ENCODE results near the gene STX5.
"Not testable (repeated sequence)": the region's sequence is repeated elsewhere in the genome, so short reads cannot be mapped to it uniquely, and the experiment has no call there.

STX5 gene

DNA sequence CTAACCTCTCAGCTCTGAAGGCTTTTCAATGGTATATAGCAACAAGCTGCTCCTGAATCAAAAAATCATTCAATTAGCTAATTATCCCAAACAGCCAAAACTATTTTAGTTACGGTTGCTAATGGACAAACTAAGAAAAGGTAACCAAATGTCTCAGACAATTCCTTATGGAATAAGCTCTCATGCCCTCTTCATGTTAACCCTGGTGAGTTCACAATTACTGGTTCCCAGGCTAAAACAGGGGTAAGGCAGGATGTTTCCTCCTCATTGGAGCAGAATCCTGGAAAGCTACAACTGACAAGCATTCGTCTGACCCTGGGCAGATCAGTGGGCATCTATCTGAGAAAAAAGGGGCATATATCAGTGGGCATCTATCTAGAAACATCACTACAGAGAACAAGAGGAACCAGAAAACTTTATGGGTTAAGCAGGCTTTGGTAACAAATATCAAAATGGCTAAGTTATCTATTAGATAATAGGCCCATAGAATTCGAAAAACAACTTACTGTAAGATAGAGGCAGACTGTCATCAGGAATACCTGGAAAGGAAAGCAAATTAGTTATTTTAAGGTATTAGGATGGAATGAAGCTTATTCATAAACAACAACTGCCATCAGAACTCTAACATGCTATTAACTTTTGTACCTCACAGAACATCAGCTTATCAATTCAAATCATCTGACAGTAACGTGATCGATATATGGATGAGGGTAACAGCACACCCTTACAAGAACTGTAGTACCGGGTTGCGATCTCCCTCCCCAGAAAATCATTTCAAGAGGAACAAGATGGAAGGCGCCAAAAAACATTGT is 22.4 kb upstream of the STX5 start:
- no peak for DNase-seq (ENCODE audit: low read depth in 2 of 2)

DNA sequence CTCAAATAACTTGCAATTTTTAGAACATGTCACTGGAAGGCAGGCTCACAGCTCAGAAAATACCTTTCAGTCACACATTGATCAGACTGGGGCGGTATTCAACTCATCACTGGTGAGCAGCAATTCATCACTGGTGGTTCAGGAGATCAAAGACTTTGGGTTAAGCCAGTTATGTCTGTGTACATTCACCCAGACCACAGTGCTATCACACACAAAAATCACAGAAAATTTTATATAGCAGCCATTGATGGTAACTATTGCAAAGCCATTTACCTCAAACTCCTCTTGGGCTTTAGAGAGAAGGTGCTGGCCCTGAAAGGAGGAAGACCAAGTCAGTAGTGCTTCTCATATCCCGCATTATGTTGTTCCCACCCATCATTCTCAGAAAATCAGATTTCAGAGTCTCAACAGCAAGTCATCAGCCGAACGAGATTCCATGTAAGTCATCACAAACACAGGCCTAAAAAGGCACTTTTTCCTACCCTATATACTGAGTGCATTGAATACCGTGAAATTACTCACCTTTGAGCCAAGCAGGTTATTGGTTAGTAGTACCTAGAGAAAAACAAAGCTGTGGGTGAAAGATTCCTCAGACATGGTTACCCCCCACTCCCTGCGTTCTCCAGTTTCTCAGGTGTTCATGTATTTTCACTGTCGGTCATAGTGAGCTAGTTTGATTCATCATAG is 21.6 kb upstream of the STX5 start:
- no peak for DNase-seq (ENCODE audit: low read depth in 2 of 2)

DNA sequence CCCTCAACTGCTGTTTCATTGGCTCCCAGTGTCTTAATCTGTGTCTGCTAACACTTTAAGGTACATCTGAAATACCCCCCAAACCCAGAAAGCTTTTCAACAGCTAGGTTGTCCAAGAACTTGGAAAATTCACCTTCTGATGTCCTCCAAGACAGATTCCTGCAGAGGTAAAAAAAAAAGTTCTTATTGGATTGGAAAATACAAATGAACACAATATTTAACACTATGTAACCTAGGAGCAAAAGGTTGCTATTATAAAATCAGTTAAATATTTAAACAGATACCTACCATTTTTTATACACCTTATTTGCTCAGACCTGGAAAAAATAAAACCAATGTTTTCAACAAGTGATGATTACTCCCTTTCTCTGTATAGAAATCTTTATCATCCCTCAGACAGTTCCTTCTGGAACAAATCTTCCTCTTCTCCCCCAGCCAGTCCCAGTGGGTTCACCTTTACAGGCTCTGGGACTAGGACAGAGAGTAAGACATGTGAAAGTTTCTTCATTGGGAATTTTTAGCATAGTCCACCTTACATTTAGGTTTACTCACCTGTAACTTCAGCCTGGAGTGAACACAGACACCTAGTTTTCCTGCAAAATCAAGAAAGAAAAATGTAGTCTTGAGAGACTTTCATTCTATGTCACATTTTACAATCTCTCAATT is 20.8 kb upstream of the STX5 start:
- no peak for DNase-seq (ENCODE audit: low read depth in 2 of 2)

DNA sequence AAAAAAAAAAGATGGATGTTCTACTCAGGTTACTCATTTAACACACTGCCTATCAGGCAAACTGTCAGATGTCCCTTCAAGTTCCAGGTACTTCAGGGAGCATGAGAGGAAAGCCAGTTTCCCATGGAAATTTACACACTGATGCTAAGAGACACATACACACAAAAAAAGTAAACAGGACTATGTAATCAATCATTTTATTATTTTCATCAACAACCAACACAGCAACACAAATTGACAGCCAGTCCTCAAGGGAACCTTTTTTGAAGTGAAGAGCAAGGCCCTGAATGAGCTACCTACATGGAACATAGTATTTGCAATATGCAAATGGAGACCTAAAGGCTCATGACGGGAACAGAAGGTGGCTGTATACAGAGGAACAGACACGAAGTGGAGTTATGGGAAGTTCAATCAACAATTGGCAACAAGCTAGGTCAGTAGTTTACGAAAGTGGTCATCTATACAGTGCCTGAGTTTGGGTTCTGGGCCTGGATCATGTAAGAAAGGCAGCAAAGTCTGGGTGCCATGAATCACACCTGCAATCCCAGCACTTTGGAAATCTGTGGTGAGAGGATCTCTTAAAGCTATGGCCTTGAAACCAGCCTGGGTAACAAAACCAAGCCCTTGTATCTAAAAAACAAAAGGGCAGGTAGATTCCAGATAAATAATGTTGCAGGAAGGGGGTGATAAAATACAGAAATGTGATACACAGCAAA is 20.1 kb upstream of the STX5 start:
- DNase-seq (ENCODE audit: low read depth in 2 of 2): no peak

DNA sequence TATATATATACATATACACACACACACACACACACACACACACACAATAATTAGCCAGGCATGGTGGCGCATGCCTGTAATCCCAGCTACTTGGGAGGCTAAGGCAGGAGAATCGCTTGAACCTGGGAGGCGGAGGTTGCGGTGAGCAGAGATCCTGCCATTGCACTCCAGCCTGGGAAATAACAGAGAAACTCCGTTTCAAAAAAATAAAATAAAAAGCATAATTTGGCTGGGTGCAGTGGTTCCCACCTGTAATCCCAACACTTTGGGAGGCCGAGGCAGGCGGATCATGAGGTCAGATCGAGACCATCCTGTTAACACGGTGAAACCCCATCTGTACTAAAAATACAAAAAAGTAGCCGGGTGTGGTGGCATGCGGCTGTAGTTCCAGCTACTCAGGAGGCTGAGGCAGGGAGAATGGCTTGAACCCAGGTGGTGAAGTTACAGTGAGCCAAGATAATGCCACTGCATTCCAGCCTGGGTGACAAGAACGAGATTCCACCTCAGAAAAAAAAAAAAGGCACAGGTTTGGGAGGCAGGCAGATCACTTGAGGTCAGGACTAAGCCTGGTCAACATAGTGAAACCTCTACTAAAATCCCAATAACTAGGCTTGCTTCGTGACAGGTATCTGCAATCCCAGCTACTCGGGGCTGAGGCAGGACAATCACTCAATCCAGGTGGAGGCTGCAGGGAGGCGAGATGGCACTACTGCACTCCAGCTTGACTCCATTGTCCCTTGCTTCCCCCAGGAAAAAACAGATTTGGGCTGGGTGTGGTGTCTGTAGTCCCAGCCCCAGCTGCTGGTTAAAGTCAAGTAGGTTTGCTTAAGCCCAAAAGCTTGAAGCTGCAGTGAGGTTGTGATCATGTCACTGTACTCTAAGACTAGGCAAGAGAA is 19.3 kb upstream of the STX5 start:
- DNase-seq (ENCODE audit: low read depth in 2 of 2): peak in 1 of 2 donors; percentile 43

DNA sequence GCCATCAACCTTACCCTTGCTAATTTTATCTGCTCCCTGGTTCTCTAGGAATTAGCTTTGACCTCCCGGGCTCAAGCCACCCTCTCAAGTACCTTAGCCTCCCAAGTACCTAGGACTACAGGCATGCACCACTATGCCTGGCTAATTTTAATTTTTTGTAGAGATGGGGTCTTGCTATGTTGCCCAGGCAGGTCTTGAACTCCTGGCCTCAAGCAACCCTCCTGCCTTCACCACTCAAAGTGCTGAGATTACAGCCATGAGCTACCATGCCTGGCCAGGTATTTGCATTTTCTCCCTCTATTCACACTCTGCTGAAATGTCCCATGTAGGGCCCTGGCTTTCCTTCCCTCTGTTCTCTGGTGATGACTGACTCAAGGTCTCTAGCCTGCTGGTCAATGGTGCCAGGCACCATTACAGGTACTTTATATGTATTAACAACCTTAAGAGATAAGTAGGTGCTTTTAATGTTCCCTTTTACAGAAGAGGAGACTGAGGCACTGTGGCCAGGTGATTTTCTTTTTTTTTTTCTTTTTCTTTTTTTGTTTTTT is 16.0 kb upstream of the STX5 start:
- DNase-seq (ENCODE audit: low read depth in 2 of 2): no peak

DNA sequence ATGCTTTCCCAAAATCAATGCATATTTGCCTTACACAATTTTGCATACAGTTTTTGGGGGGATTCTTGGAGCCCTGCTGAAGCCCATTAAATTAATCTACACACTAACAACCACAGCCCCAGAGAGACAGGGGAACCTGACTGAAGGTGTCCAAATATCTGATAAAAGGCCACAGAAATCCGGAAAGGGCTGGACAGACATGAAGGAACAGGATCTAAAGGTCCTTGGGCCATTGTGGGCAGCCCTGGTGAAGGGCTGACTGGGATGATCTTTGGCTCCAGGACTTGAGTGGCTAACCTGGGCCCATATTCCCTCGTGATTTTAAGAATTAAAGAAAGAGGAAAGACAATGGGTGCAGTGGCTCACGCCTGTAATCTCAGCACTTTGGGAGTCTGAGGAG is 14.3 kb upstream of the STX5 start:
- no peak for DNase-seq (ENCODE audit: low read depth in 2 of 2)

DNA sequence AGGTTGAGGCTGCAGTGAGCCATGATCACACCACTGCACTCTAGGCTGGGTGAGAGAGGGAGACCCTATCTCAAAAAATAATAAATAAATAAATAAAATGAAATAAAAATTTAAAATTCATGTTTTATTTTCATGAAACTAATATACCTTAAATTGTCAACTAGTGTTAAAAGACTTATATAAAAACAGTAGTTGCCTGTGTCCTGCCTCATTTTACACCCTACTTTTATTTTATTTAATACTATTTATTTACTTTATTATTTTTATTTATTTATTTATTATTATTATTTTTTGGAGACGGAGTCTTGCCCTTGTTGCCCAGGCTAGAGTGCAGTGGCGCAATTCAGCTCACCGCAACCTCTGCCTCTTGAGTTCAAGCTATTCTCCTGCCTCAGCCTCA is 12.3 kb upstream of the STX5 start:
- DNase-seq (ENCODE audit: low read depth in 2 of 2): no peak

DNA sequence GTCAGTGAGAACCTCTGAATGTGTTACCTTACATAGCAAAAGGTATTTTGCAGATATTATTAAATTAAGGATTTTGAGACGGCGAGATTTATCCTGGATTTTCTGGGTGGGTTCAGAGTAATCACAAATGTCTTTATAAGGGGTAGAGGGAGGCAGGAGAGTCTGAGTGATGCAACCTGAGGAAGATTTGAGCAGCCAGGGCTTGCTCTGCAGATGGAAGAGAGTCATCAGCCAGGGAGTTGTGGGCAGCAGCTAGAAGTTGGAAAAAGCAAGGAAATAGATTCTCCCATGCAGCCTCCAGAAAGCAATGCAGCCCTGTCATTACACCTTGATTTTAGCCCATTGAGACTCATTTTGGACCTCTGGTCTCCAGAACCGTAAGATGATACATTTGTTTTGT is 11.6 kb upstream of the STX5 start:
- DNase-seq (ENCODE audit: low read depth in 2 of 2): no peak

DNA sequence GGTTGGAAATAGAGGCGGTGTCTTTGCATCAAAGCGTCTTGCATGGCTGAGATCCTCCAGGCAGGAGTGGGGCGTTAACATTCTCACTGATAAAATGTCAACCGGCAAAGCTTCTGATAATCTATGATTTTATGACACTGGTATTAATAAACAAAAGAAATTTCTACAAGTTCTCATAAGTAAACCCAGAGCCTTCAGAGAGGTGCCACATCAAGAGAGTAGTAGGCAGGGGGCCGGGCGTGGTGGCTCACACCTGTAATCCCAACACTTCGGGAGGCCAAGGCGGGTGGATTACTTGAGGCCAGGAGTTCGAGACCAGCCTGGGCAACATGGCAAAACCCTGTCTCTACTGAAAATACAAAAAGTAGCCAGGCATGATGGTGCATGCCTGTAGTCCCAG is 11.0 kb upstream of the STX5 start:
- DNase-seq (ENCODE audit: low read depth in 2 of 2): not testable (repeated sequence)

DNA sequence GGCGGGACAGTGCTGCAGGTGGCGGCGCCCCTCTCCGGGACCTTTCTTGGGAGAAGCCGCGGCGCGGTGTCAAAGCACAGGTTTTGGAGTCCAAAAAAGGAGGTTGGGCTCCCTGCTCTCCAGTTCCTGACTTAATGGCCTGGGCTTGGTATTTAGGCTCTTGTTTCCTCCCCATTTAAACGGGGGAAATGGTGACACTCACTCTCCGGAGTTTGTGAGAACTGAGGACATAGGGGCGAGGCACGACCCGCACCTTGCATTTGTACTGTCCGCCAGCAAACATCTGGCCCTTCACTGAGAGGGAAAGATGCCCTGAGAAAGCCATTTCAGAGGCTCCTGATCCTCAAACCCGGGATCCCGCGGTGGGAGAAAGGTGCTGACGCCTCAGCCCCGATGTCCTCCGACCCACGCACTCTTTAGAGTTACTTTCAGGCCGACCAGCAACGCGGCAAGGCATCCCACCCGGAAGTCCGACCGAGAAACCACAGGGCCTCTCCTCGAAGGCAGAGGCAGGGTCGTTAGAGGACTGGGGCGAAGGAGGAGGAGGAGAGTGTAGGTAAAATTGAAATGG is 10.4 kb upstream of the STX5 start:
- DNase-seq (ENCODE audit: low read depth in 2 of 2): no peak

DNA sequence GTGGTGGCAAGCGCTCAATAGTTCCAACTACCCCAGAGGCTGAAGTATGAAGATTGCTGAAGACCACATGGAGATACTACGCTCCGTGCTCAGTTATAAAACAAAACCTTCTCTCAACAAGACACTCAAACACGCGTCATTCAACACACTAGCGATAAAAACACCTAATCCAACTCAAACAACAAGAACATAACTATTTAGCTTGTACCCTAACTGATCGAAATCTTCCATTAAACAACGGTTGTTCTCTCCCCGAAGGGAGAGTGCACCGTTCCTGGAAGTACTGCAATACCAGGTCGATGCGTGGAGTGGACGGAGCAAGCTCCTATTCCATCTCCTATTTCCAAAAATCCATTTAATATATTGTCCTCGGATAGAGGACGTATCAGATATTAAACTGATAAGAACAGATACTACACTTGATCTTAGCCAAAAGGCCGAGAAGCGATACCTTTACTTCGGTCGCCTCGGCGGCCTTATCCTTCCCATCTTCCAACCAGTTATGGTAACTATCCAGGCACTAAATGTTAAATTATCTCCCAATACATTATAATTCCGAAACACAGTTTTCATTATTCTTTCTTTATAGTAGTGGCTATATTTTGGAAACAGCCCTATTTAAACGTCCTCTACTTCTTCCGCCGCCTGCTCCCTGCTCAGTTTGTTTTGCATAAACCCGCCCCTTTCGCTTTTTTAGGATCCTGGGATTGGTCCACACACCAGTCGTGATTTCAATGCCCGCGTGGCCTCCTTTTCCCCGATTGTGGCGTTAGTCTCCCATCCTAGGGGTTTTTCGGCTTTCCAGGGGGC is 9.7 kb upstream of the STX5 start:
- peak; percentile 62 to 75 for DNase-seq (ENCODE audit: low read depth in 2 of 2)

DNA sequence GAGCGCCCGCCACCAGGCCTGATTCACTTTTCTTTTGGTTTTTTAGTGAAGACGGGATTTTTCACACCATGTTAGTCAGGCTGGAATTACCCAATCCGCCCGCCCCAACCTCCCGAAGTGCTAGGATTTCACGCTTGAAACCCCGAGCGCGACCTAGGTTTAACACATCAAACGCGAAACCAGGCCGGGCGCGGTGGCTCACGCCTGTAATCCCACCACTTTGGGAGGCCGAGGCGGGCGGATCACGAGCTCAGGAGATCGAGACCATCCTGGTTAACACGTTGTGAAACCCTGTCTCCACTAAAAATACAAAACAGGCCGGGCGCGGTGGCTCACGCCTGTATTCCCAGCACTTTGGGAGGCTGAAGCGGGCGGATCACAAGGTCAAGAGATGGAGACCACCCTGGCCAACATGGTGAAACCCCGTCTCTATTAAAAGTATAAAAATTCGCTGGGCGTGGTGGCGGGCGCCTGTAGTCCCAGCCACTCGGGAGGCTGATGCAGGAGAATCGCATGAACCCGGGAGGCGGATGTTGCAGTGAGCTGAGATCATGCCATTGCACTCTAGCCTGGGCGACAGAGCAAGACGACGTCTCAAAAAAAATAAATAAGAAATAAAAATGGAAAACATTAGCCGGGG is 9.0 kb upstream of the STX5 start:
- DNase-seq (ENCODE audit: low read depth in 2 of 2): peak; percentile 70 to 74

DNA sequence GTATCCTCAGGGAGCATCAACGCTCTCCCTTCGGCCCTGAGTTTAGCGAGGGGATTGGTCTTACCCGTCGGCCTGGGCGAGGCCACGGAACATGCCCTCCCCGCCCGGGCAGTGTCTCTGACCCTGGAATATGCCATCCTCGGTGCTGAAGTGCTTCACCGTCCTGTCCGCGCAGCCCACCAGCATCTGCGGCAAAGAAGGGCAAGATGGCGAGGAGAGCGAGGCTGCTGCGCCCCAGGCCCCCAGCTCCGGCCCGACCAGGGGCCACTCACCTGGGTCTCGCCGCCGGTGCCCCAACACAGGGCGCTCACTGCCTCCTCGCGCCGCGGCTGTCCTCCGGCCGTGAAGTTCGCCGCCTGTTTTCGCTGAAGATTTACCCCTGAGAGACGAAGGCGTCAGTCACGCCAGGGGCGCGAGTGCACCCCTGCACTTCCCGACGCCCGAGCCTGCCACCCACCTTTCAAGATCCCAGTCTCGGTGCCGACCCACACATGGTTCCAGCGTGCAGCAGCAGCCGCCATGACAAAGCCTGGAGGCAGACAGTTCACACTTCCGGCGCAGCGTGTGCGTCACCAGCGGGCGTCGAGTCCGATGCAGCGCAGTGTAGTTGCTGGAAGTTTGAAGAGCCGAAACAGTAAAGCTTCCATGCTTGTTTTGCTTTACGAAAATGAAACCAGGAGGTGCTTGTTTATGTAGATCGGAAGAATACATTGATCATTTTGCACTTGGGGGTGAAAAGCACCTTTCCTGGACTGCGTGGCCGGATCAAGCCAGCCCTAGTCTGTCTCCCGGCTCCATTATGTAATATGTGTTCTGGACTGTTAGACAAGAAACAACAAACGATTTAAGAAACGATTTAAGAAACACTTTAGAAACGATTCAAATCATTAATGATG is 7.4 kb upstream of the STX5 start, which contains the start of gene WDR74:
WDR74 (minus strand) TSS at position 541 of the 896 bp plus-strand sequence; CDS start at position 521, 20 bp downstream.
- DNase-seq (ENCODE audit: low read depth in 2 of 2): peak; percentile 75 to 86

DNA sequence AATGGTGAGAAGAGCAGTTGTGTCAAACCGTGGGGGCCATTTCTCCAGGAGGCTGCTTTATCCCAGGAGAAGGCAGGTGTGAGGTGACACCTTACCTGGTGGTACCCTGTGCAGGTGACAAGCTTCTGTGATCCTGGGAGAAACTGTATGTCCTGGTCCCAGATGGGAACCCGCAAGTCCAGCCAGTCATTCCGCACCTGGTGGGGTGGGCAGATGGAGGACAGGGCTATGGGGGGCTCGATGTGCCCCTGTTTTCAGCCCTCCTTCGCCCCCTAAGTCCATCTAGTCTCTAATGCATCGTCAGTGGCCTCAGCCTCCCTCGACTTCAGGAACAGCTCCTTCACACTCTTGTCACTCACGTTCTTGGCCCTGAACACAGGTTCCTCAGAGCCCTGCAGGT is 3.5 kb upstream of the STX5 start:
- no peak for DNase-seq (ENCODE audit: low read depth in 2 of 2)

DNA sequence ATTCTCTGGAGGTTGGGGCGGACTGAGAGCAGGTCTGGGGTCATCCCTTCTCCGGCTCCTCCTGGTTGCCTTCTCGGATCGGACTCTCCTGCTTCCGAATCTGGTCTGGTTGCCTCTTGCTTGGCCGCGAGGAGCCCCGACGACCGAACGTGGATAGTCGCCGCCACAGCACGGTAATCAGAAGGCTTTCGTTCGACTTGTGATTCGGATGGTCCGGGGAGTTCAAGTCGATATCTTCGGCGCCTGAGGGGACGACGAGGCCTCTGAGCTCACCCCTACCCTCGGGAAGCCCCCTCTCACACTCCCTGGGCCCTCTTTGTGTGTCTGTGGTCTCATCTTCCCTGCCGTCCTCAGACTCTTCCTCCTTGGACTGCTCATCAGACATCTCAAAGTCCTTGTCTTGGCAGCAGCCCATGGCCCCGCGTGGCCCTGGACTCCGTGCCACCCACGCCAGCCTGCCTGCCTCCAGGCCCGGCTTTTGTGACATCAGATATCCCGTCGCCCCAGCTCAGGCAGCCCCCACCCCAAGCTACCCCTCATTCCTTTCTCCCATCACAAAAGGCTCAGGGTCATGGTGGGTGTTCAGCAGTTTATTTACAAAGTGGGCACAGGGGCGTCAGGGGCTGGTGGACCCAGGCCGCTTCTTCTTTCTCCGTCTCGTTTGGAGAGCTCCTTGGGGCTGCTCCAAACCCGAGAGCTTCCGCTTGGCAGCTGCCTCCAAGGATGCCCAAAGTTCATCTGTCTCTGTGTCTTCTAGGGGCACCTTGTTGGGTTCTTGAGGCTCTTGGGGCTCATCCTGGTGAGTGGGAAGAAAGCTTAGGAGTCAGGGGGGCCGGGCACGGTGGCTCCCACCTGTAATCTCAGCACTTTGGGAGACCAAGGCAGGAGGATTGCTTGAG is 734 bp upstream of the STX5 start, which contains the start of gene TEX54:
TEX54 (minus strand) TSS at position 506 of the 899 bp plus-strand sequence.
- no peak for DNase-seq (ENCODE audit: low read depth in 2 of 2)
